ENCODE data around the gene RGL4.

Gene RGL4

GRCh38 chr22:23744485-23744884 is 53.7 kb downstream of the RGL4 start:
- no peak for DNase-seq

GRCh38 chr22:23745791-23746190 is 55.0 kb downstream of the RGL4 start:
- DNase-seq, result no peak
